GM21825 (cell line): Measurements from ENCODE around the gene SPATA17.
"Not testable (repeated sequence)": the region's sequence is repeated elsewhere in the genome, so short reads cannot be mapped to it uniquely, and the experiment has no call there.

Source experiments
- ATAC-seq: cut with Tn5 transposase; IDR thresholded peaks from one replicate; pipeline ENCODE4 v1.9.1; 2021; ENCODE audit warnings: mild to moderate bottlenecking, moderate library complexity; ENCODE audit not compliant: unreplicated experiment

The SPATA17 gene, protein sequence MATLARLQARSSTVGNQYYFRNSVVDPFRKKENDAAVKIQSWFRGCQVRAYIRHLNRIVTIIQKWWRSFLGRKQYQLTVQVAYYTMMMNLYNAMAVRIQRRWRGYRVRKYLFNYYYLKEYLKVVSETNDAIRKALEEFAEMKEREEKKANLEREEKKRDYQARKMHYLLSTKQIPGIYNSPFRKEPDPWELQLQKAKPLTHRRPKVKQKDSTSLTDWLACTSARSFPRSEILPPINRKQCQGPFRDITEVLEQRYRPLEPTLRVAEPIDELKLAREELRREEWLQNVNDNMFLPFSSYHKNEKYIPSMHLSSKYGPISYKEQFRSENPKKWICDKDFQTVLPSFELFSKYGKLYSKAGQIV

DNA sequence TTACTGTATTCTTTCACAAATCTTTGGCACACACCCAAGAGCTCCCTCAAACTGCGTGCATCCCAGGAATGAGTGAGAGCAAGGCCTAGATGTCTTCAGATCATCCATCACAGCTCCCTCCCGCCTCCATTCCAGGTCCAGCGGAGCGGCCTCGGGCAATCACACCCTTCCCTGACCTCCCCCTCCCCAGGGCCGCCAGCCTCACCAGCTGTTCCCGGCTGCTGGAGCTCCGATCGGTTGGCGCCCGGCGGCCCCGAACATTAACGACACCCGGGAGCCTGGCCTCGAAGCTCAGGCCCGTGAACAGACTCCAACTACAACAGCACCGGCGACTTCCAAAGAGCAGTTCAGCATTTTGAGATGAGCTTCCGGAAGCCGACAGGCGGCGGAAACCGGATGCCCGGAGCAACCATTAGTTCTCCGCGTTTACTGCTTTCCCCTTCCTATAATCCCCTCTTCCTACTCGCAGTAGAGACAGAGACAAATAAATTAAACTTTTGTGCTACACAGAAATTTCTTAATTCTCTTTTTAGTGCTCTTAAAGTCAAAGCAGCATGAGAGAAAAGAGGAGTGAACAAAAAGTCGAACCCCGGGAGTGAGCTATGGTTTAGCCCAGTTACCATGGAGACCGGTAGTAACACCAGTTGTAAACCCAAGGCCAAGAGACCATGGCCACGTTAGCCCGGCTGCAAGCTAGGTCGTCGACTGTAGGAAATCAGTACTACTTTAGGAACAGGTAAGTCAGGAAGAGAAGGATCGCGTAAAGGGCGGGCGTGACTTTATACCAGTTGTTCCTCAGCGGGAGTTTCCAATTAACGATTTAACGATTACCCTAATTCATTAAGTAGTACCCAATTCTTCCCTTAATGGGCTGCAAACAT is at the start of gene SPATA17, which contains the start of gene GPATCH2:
TSS of gene SPATA17 (plus strand) at position 634 of the 881 bp plus-strand sequence. CDS start at position 669, 35 bp downstream.
TSS of gene GPATCH2 (minus strand) at position 380 of the 881 bp plus-strand sequence. CDS start at position 261, 119 bp downstream.
- peak; percentile 99 for ATAC-seq

DNA sequence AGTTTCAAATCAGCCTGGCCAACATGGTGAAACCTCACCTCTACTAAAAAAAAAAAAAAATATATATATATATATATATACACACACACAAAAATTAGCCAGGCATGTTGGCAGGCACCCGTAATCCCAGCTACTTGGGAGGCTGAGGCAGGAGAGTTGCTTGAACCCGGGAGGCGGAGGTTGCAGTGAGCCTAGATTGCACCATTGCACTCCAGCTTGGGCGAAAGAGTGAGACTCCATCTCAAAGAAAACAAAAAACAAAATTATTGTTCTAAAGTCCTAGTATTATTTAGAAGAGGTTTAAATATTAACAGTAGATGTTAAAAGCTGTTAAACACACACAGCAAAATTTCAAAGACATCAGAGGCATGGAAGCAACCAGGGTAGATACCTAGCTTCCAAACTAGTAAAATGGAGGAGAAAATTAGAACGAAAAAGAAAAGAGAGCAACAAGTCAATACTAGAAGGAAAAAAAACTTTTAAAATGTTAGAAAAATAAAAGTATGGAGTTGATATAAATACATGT is 46.8 kb upstream of the SPATA17 start:
- not testable (repeated sequence) for ATAC-seq

DNA sequence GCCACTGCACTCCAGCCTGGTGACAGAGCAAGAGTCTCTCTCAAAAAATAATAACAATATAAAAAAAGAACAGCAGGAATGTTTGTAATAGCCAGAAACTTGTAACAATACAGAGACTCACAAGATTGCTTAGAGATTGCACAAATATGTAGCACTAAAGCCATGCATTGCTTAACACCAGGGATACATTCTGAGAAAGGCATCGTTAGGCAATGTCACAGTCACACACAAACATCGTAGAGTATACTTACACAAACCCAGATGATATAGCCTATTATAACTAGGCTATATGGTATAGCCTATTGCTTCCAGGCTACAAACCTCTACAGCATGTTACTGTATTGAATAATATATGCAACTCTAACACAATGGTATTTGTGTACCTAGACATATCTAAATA is 45.6 kb upstream of the SPATA17 start:
- no peak for ATAC-seq

DNA sequence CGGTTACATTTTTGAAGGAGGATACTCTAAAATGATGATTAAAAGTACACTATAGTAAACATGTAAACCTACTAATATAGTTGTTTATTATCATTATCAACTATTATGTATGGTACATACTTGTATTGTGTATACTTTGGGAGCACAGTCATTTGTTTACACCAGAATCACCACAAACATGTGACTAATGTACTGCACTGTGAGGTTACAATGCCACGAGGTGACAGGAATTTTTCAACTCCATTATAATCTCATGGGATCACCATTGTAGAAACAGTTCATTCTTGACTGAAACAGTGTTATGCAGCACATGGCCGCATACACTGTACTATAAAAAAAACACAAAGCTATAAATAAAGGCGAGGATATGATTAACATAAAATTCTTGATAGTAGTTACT is 44.6 kb upstream of the SPATA17 start:
- ATAC-seq: no peak

DNA sequence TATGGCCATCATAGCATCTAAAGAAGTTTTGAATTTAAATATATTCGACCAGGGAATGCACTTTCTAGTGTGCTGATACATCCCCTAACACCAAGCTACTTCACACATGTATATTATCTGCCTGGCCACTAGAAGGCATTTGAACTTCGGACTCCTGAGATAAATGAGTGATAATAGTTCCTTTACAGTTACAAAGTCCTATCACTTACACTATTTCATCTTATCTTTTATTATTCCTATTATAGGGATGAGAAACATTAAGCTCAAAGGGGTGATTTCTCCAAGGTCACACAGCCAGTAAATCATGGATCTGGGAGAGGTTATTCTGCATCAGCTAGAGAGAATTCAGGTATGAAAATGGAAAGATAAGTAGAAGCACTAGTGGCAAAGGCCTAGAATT is 40.5 kb upstream of the SPATA17 start:
- no peak for ATAC-seq

DNA sequence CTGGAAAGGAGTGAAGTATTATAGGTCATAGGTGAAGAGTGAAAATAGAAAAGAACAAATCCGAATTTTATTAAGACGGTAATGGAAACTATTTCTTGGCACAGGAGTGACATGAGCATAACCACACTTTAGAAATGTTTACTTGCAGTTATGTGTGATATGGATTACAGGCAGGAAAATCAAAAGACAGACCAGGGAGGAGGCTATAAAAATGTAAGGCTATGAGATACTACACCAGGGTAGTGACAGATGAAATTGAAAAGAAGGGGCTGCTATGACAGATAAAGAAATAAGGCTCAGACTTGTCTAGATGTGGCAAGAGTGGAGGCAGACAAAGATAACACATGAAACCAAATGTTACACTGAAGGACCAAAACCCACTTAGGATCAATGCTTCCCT is 32.0 kb upstream of the SPATA17 start:
- ATAC-seq: no peak

DNA sequence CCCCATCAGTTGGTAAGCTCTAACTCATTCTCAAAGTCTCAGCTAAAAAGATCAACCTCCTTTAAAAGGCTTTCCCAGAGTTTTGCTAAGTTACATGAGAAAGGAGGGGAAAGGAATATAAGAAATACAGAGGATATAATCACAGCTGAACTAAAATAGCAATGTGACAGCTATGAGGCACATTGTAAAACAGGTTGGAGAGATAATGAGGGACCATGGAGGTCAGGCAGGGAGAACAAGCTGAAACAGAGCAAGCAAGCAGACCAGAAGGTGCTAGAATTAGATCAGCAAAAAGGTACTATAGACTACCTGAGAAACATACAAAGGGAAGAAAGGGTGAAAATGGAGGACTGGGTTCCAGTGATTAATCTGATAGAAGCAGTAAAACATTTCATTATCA is 28.8 kb upstream of the SPATA17 start:
- ATAC-seq: no peak

DNA sequence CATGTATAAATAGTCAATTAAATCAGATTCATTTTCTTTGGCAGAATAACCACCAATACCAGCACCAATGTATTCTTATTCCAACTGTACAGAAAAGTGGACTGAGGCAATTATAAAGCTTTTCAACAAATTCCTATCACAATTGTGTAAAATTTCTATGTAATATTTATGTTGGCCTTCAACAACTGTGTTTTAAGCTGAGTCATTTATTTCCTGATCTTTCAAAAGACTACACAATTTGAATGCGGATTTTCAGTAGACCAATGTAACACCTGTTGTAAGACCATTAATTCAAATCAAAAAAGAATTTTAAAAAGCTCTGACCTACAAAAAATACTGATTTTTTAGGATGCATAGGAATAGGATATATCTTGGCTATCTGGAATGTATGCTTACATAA is 25.8 kb upstream of the SPATA17 start:
- ATAC-seq: no peak

DNA sequence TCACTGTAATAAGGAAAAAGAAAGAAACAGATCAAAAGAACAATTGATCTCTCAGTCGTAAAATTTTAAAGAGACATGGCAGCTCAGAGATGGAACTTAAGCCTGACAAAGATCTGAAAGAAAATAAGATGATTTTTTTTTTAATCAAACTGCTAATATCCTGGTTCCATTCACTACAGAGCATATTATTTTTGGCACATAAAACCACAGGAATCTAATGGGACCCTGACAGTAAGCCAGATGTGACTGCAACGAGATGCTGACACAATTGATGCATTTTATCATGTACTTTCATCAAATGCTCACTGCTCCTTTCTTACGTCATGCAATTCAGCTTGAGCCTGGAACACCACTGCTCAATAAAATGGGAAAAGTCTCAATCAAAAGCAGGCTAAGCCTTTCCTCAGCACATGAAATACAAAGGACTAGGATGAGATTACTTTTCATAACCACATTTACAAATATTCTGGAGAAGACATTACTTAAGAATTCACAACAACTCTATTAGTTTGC is 16.9 kb upstream of the SPATA17 start:
- ATAC-seq: no peak

DNA sequence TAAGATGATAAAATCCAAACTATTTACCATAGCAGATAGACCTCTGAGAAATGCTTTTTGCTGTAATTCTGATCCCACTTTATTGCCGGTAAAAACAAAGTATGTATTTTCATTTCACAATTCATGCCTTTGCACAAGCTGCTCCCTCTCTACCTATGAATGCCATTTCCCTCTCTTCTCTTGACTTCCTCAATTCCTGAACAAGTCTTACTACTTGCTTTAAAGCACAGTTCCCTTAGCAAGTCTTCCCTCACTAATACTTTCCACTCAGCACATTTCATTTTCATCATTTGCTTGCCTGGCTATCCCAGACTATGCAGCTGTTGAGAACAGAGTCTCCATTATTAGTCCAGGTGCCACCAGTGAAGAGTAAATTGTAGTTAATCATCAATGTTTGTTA is 14.0 kb upstream of the SPATA17 start:
- no peak for ATAC-seq

DNA sequence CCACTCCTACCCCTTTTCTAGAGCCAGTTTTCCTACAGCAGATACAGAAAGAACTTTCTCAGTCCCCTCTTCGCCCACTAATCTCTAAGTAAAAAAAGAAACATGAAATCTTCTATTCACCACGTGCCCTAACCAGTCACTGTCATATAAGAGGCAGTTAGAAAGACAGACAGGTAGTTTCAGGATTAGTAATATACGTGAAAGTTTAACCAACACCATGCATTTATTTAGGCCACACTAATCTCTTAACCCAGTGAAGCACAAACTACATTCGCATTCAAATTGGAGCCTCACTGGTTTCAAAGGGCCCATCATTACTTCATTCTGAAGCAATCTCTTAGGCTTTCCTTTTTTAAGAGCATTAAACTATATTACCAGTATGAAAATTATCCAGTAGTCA is 10.3 kb upstream of the SPATA17 start:
- ATAC-seq: peak; percentile 100

DNA sequence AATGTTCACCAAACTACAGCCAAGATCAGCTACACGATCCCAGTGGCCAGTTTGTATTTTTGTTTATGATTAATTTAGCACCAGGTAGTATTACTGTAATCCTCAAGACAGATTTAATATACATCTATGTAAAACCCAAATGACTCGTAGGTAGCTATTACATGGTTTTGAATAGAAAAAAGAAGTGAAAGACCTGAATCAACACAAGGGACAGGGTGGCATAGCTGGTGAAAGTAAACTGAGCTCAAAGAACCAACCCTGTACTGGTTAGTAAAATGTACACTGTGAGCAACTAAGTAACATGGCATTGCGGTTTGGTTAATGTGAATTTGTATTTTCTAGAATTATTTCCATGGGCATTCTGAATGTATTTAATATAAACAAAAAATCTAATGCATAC is 9.1 kb upstream of the SPATA17 start:
- no peak for ATAC-seq

DNA sequence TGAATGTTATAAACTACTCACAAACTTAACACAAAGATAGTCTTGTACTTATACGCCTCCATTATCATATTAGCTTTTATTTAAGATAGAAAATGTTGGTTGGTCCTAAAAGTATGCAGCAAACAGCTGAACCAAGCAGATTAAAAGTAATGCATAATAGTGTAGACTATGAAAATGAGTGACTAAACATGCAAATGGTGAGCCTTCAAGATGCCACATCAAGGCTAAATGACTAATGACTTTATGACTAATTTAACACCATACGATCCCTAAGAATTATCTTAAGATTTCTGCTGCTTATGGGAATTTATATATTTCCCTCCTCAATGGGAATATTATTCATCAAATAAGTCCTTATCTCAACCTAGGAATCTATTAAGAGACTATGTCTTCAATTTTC is 4.8 kb upstream of the SPATA17 start:
- ATAC-seq: no peak

DNA sequence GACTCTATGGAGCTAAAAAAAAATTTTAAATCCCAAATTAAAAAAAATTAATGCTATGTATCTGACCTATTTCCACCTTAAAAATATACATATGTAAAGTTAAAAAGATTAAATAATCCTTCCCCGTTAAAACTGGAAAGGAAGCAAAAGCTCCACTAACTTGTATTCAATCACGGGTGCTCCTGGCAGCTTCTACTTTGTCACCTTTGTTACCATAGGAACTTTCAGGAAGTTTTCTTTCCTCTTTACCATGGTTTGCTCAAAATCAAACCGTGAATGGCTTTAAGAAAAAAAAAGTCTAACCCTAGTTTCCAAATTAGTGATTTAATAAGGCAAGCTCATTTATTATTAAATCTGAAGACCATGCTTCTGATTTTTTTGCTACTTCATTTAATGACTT is 3.7 kb upstream of the SPATA17 start:
- ATAC-seq: no peak

DNA sequence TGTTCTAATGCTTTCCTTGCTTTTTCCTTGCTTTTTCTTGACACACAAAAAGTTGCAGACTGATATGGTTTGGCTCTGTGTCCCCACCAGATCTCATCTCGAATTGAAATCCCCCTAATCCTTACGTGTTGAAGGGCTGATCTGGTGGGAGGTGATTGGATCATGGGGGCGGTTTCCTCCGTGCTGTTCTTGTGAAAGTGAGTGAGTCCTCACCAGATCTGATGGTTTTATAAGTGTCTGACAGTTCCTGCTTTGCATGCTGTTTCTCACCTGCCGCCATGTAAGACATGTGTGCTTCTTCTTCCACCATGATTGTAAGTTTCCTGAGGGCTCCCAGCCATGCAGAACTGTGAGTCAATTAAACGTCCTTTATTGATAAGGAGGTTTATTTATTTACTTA is 11.3 kb downstream of the SPATA17 start:
- no peak for ATAC-seq

DNA sequence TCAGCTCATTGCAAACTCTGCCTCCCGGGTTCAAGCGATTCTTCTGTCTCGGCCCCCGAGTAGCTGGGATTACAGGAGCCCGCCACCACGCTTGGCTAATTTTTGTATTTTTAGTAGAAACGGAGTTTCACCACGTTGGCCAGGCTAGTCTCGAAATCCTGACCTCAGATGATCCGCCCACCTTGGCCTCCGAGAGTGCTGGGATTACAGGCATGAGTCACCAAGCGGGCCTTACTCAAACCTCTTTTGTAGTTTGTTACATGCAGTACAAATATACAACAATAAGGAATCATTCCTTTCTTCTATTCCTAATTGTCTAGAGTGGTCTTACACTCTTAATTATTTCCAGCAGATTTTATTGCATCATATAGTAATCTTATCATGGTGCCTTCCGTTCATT is 16.6 kb downstream of the SPATA17 start:
- no peak for ATAC-seq

DNA sequence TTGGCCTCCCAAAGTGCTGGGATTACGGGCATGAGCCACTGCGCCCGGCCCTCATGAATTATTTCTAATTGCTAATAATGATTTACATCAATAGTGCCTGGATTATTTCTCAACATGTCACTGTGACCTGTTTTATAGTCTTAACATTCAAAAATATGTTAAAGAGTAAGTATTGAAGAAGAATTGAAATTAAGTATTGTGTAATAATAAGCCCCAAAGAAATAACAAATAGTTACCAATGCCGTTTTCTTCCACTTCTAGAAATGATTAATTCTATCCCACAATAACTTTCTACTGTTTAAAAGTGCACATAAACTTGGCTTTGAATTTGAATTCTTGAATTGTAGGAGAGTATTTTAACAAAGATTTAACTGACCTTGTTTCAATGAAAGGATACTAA is 19.5 kb downstream of the SPATA17 start:
- ATAC-seq: no peak

DNA sequence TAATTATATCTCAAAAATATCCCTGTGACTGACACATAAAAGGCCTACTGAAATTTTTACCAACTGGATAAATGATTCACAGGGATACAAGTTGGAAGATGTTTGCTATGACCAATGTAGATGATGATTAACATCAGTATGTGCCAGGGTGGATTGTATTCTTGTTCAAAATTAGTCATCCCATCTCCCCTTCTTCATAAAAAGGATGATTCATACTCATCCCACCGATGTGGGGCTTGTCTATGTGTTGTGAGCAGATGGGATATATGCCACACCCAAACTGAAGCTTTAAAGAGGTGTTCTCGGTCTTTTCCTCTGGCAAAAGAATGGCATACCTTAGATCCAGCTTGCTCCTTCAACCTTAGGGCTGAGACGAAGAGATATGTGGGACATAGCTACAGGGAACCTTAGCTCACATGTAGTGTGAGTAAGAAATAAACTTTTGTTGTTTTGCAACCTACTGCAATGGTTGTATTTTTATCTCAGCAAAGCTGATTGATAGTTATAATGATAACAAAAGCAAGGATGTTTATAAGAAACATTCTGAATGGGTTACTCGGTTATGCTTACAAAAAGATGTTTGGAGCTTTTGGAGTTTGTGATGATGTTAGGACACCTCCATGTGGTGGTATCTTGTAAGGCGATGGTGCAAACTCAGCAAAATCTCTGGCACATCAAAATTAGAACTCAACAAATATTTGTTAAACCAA is 29.4 kb downstream of the SPATA17 start:
- no peak for ATAC-seq

DNA sequence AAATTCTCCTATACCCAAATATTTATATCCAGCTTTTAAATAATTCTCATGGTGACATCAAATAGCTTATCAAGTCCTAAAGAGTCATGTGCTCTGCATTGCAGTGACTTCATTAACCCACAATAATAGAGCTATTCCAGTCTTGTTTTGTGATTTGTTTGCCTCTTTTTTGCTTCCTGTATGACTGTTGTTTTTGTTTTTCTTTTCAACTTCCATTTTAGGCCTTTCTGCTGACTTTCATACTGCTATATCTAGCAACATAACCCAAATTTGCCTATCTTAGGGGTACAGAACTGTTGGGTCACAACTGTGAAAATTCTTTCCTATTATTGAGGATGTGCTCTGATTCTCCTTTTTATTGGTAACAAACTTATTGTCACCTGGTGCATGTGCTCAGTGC is 30.3 kb downstream of the SPATA17 start:
- ATAC-seq: no peak

DNA sequence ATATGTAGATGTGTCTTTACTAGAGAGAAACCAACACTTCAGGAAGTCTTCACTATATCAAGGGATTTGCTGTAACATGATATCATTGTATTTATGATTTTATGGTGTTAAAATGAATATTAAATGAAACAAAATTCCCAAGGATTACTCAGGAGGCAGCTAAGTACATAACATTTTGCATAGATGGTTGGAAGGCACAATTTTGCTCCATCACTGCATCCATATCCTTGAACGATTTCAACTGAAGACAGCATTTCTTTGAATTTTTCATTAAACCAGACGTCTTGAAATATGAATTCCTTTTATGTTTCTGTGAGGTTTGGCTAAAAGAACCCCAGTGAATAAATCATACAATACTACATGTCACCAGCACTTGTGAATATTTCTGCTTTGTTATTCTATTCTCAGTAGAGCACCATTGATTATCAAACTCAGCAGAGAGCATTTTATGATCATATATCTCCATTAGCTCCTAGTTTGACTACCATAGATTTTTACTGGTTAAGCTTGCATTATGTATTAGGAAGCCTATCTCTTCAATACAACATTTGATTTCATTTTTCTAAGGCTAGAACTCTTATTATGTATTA is 37.3 kb downstream of the SPATA17 start:
- no peak for ATAC-seq

DNA sequence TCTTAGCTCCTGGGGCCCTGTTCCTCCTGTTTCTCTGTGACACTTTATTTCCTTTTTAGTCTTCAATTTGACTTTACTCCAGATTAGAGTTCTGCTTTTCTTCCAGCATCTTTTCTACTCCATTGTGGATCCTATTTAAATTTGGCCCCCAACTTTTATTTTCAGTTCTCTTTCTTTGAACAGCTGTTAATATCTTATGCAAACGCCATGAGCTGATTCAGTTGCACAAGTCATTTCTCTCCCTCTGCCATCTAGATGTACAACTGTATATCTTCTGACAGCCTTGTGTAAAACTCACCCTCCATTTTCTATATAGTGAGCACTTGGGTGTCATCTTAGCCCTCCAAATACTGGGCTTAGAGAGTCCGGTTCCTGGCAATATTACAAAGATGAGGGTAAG is 42.2 kb downstream of the SPATA17 start:
- ATAC-seq: no peak
